Endothelial cell of umbilical vein (primary cell): ENCODE results near the gene CGB3. TPM values are rescaled to one million over a fixed set of nuclear protein-coding genes. Genes with fewer than 3 reads are reported as not detected.

Experiments used
- BruUV-seq: library from RNA; stranded (reverse); fragments of 400-500 nt; replicated peaks from 2 replicates; lab custom pipeline; 2021; lab: Mats Ljungman, UMichigan
- CTCF ChIA-PET: fragments of 300-600, 350-600 bp; sonication (Branson Sonifier 250); formaldehyde crosslinking; loops from one replicate; lab custom pipeline; 2021; ENCODE audit warnings: antibody characterized with exemption, inconsistent platforms; lab: Charles Lee
- POLR2A ChIA-PET: fragments of 300-600, 350-600 bp; sonication (Branson Sonifier 250); formaldehyde crosslinking; loops from one replicate; lab custom pipeline; 2021; ENCODE audit warnings: antibody characterized with exemption, inconsistent platforms; lab: Charles Lee
- DNase-seq: peaks from one replicate; pipeline ENCODE4 v3.0.0-alpha.2; 2011; ENCODE audit warnings: low read depth, low spot score
- FAIRE-seq: peaks from 2 replicates; lab custom pipeline; 2011; peaks lifted over from hg19 to GRCh38; lab: Jason Lieb, UNC
- H2AFZ ChIP-seq: 2 replicates; pipeline ENCODE4 v1.6.0; 2012; ENCODE audit warnings: low read depth, low read length, control low read depth, inconsistent platforms
- H3K27ac ChIP-seq: 2 replicates; pipeline ENCODE4 v1.5.1; 2011; ENCODE audit warnings: low read depth, mild to moderate bottlenecking, control low read depth, low read length, moderate library complexity; ENCODE audit not compliant: insufficient read depth
- H3K27me3 ChIP-seq, 2 experiments: 2 replicates each; pipeline versions ENCODE4 v1.6.0 to v1.6.1; 2011; ENCODE audit warnings: low read length in 2 of 2, mixed read lengths in 1 of 2; ENCODE audit not compliant: control insufficient read depth in 2 of 2, insufficient read depth in 2 of 2
- H3K36me3 ChIP-seq, 2 experiments: 2 replicates in 1 of 2; 3 replicates in 1 of 2; pipeline ENCODE4 v1.5.1; 2011; ENCODE audit warnings: low read length in 2 of 2, mild to moderate bottlenecking in 1 of 2, moderate library complexity in 1 of 2; ENCODE audit not compliant: control insufficient read depth in 2 of 2, insufficient read depth in 2 of 2; ENCODE audit errors: extremely low read depth in 1 of 2
- H3K4me1 ChIP-seq: 3 replicates; pipeline ENCODE4 v1.5.1; 2011; ENCODE audit warnings: mild to moderate bottlenecking, low read length; ENCODE audit not compliant: control insufficient read depth, insufficient read depth; ENCODE audit errors: extremely low read depth
- H3K4me2 ChIP-seq: 2 replicates; pipeline ENCODE4 v1.6.1; 2011; ENCODE audit warnings: low read length, control low read depth, mixed read lengths; ENCODE audit not compliant: insufficient read depth
- H3K4me3 ChIP-seq, 3 experiments: fragments of 200-600 bp in 1 of 3; sonication (generic), shearing (Covaris generic) in 1 of 3; replicated peaks in 1 of 3; 2 replicates each; pipeline ENCODE4 v1.5.1; 2011 to 2016; ENCODE audit warnings: control low read depth in 3 of 3, low read length in 3 of 3, mild to moderate bottlenecking in 2 of 3, inconsistent platforms in 1 of 3, low read depth in 1 of 3, moderate library complexity in 1 of 3; ENCODE audit not compliant: insufficient read depth in 1 of 3
- H3K79me2 ChIP-seq: 2 replicates; pipeline ENCODE4 v1.6.0; 2012; ENCODE audit warnings: low read length, inconsistent platforms; ENCODE audit not compliant: control insufficient read depth, insufficient read depth
- H3K9ac ChIP-seq: replicated peaks from 2 replicates; pipeline ENCODE3; 2011; ENCODE audit warnings: low read length, control low read depth; ENCODE audit not compliant: insufficient read depth; ENCODE audit errors: extremely low read depth
- H3K9me1 ChIP-seq: replicated peaks from 3 replicates; pipeline ENCODE4 v1.6.0; 2011; ENCODE audit warnings: mild to moderate bottlenecking, low read length; ENCODE audit not compliant: control insufficient read depth, insufficient read depth; ENCODE audit errors: extremely low read depth
- H3K9me3 ChIP-seq: replicated peaks from 2 replicates; pipeline ENCODE4 v1.5.1; 2012; ENCODE audit warnings: low read length, inconsistent platforms; ENCODE audit not compliant: control insufficient read depth, insufficient read depth
- H4K20me1 ChIP-seq: replicated peaks from 2 replicates; pipeline ENCODE3; 2011; ENCODE audit warnings: mild to moderate bottlenecking, low read length; ENCODE audit not compliant: control insufficient read depth, insufficient read depth; ENCODE audit errors: extremely low read depth
- EZH2 ChIP-seq: IDR thresholded peaks from 2 replicates; pipeline ENCODE4 v1.6.1; 2012; ENCODE audit warnings: borderline replicate concordance, low read depth, mild to moderate bottlenecking, moderate library complexity, low read length, inconsistent platforms; ENCODE audit not compliant: severe bottlenecking
- FOS ChIP-seq: IDR thresholded peaks from 2 replicates; pipeline ENCODE4 v1.6.1; 2011; ENCODE audit warnings: mild to moderate bottlenecking, low read length, moderate library complexity, borderline replicate concordance; ENCODE audit not compliant: insufficient read depth
- GATA2 ChIP-seq: IDR thresholded peaks from 2 replicates; pipeline ENCODE4 v1.7.0; 2011; ENCODE audit warnings: low read depth, mild to moderate bottlenecking, moderate library complexity, mixed read lengths, low read length; ENCODE audit not compliant: insufficient read length, insufficient read depth
- JUN ChIP-seq: IDR thresholded peaks from 2 replicates; pipeline ENCODE4 v1.6.1; 2011; ENCODE audit warnings: borderline replicate concordance, low read depth; ENCODE audit not compliant: insufficient read length, insufficient read depth
- MAX ChIP-seq: IDR thresholded peaks from 2 replicates; pipeline ENCODE4 v1.6.1; 2011; ENCODE audit not compliant: insufficient read depth, insufficient read length
- MYC ChIP-seq: IDR thresholded peaks from one replicate; pipeline ENCODE4 v1.6.1; 2011; ENCODE audit warnings: mild to moderate bottlenecking, low read depth, low read length
- POLR2A ChIP-seq: IDR thresholded peaks from 2 replicates; pipeline ENCODE4 v1.6.1; 2012; ENCODE audit warnings: low read depth, mild to moderate bottlenecking, control low read depth, low read length
- POLR2AphosphoS5 ChIP-seq: IDR thresholded peaks from 2 replicates; pipeline ENCODE4 v1.6.1; 2012; ENCODE audit warnings: low read depth, mild to moderate bottlenecking, control low read depth, low read length, moderate library complexity; ENCODE audit not compliant: insufficient read depth
- dilution Hi-C: fragments of 300-500 bp; cut with MboI; formaldehyde crosslinking; loops from one replicate; pipeline ENCODE4 v1.15.0; 2019; ENCODE audit warnings: low sequenced_read_pairs; ENCODE audit not compliant: extremely low pct_ligation_motif_present
- intact Hi-C: fragments of 100-400 bp; cut with micrococcal nuclease; formaldehyde crosslinking; loops from one replicate; pipeline ENCODE4 v1.10.0; 2022
- polyA plus RNA-seq, 4 experiments: library from polyadenylated mRNA; depleted of rRNA in 3 of 4; stranded (reverse) in 3 of 4; unstranded in 1 of 4; fragments of >200 nt; gene quantifications; 2 replicates each; pipeline versions ENCODE4 v1.2.1 to v1.2.3, GENCODE V29; 2011 to 2012; ENCODE audit warnings: missing spikeins in 1 of 4
- total RNA-seq: library from RNA; stranded (reverse); gene quantifications from 2 replicates; pipeline ENCODE4 v1.2.3, GENCODE V29; 2021
- TF ChIP-seq, protein P1 (sequence below), 2 donors: IDR thresholded peaks; 1 replicate in 1 of 2; 2 replicates in 1 of 2; pipeline ENCODE4 v1.5.1; 2011; ENCODE audit warnings: low read length in 2 of 2, mild to moderate bottlenecking in 2 of 2, moderate library complexity in 2 of 2, control low read depth in 1 of 2, inconsistent platforms in 1 of 2, low read depth in 1 of 2; ENCODE audit not compliant: insufficient read depth in 1 of 2; ENCODE audit errors: extremely low read depth in 1 of 2

CGB3 gene
- total and polyA plus RNA-seq, 2 donors (not counting 3 experiments of a cell fraction or from before 2014, with no cell fraction given), result not detected

GRCh38 chr19:49061445-49061844, 37.3 kb upstream of the CGB3 start:
- CTCF ChIA-PET, result interaction anchor here (0.6 kb wide), 1 partner anchor 61 kb away, joined by 4 read pairs; no protein-coding TSS in a partner anchor
- no peak for DNase-seq
- dilution Hi-C loops (no loop called here), intact Hi-C loops (no loop called here)
- Histone ChIP-seq H3K4me2 (no peak overlapping the region), H3K36me3 (no peaks in the 10 kb centered on the region), H3K4me3 (no peak overlapping the region), H3K4me1 (peaks cover 8% of the 10 kb centered on the region), H3K9me1 (no peaks in the 10 kb centered on the region), H3K9ac (no peak overlapping the region), H3K27ac (no peak overlapping the region), H2AFZ (no peak overlapping the region), H3K79me2 (no peaks in the 10 kb centered on the region), H3K9me3 (no peaks in the 10 kb centered on the region), H4K20me1 (no peaks in the 10 kb centered on the region), H3K27me3 (peaks cover 20 to 21% of the 10 kb centered on the region in 2 experiments)
- no peak for FAIRE-seq
- TF ChIP-seq POLR2A (no peak), MAX (no peak), POLR2AphosphoS5 (no peak), MYC (no peak), JUN (no peak), FOS (no peak), GATA2 (no peak), EZH2 (no peak)
- TF ChIP-seq, protein P1, sequence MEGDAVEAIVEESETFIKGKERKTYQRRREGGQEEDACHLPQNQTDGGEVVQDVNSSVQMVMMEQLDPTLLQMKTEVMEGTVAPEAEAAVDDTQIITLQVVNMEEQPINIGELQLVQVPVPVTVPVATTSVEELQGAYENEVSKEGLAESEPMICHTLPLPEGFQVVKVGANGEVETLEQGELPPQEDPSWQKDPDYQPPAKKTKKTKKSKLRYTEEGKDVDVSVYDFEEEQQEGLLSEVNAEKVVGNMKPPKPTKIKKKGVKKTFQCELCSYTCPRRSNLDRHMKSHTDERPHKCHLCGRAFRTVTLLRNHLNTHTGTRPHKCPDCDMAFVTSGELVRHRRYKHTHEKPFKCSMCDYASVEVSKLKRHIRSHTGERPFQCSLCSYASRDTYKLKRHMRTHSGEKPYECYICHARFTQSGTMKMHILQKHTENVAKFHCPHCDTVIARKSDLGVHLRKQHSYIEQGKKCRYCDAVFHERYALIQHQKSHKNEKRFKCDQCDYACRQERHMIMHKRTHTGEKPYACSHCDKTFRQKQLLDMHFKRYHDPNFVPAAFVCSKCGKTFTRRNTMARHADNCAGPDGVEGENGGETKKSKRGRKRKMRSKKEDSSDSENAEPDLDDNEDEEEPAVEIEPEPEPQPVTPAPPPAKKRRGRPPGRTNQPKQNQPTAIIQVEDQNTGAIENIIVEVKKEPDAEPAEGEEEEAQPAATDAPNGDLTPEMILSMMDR (IDR thresholded peaks at IDR 0.05; ENCODE audit: extremely low read depth in 1 of 2, insufficient read depth in 1 of 2, low read depth in 1 of 2, low read length in 2 of 2), result no peak
- no TSS peak for BruUV-seq
- POLR2A ChIA-PET, result no interaction called here
